Measurements from ENCODE around the gene SLC38A11. TPM values are rescaled to one million over a fixed set of nuclear protein-coding genes. Genes with fewer than 3 reads are reported as not detected.
"Not testable (repeated sequence)": the region's sequence is repeated elsewhere in the genome, so short reads cannot be mapped to it uniquely, and the experiment has no call there.

SLC38A11 gene
- polyA plus RNA-seq, 4 donors: 0.22 to 22.8 (median 3.7) TPM

- no peaks in the 10 kb centered on the region for H3K27me3 ChIP-seq (ENCODE audit: control insufficient read depth in 3 of 3, insufficient read depth in 3 of 3, low read length in 3 of 3)
- 76 to 84% (median 77%) methylated on average over 9 of the region's 9 CpGs for WGBS, 3 donors
- no peaks in the 10 kb centered on the region for H3K9me3 ChIP-seq (ENCODE audit: control insufficient read depth in 2 of 2, insufficient read depth in 1 of 2, low read depth in 1 of 2, low read length in 1 of 2)
- peaks cover 0 to 2% (median 0%) of the 10 kb centered on the region in 3 donors for H3K4me1 ChIP-seq (ENCODE audit: control insufficient read depth in 3 of 3, insufficient read depth in 2 of 3, low read depth in 1 of 3, low read length in 2 of 3)
- DNase-seq (no peak), FAIRE-seq (no peak)
- no peak overlapping the region for H3K4me3 ChIP-seq (ENCODE audit: low read depth in 1 of 3, low read length in 3 of 3)
- no peaks in the 10 kb centered on the region for H3K36me3 ChIP-seq (ENCODE audit: control insufficient read depth in 3 of 3, insufficient read depth in 2 of 3, low read depth in 1 of 3, low read length in 3 of 3)
- no peak overlapping the region for H3K27ac ChIP-seq (ENCODE audit: low read depth in 1 of 3, low read length in 2 of 3)
Measured at GRCh38 chr2:164873210-164873908, 82.0 kb downstream of the SLC38A11 start.

GRCh38 chr2:164871404-164871803 lies 83.9 kb downstream of the SLC38A11 start:
- FAIRE-seq: no peak
- DNase-seq: no peak
- H3K27me3 ChIP-seq (ENCODE audit: control insufficient read depth in 3 of 3, insufficient read depth in 3 of 3, low read length in 3 of 3): no peaks in the 10 kb centered on the region
- no peak overlapping the region for H3K27ac ChIP-seq (ENCODE audit: low read depth in 1 of 3, low read length in 2 of 3)
- no peak overlapping the region for H3K4me3 ChIP-seq (ENCODE audit: low read depth in 1 of 3, low read length in 3 of 3)
- H3K4me1 ChIP-seq (ENCODE audit: control insufficient read depth in 3 of 3, insufficient read depth in 2 of 3, low read depth in 1 of 3, low read length in 2 of 3): peaks cover 0 to 2% (median 0%) of the 10 kb centered on the region in 3 donors
- H3K9me3 ChIP-seq (ENCODE audit: control insufficient read depth in 2 of 2, insufficient read depth in 1 of 2, low read depth in 1 of 2, low read length in 1 of 2): no peaks in the 10 kb centered on the region
- WGBS, 3 donors: 83 to 91% (median 87%) methylated on average over 2 of the region's 2 CpGs
- no peaks in the 10 kb centered on the region for H3K36me3 ChIP-seq (ENCODE audit: control insufficient read depth in 3 of 3, insufficient read depth in 2 of 3, low read depth in 1 of 3, low read length in 3 of 3)

GRCh38 chr2:164869420-164869772 lies 85.9 kb downstream of the SLC38A11 start:
- Histone ChIP-seq H3K4me1 (ENCODE audit: control insufficient read depth in 3 of 3, insufficient read depth in 2 of 3, low read depth in 1 of 3, low read length in 2 of 3) (no peaks in the 10 kb centered on the region), H3K4me3 (ENCODE audit: low read depth in 1 of 3, low read length in 3 of 3) (no peak overlapping the region), H3K36me3 (ENCODE audit: control insufficient read depth in 3 of 3, insufficient read depth in 2 of 3, low read depth in 1 of 3, low read length in 3 of 3) (no peaks in the 10 kb centered on the region), H3K27me3 (ENCODE audit: control insufficient read depth in 3 of 3, insufficient read depth in 3 of 3, low read length in 3 of 3) (no peaks in the 10 kb centered on the region), H3K9me3 (ENCODE audit: control insufficient read depth in 2 of 2, insufficient read depth in 1 of 2, low read depth in 1 of 2, low read length in 1 of 2) (no peaks in the 10 kb centered on the region), H3K27ac (ENCODE audit: low read depth in 1 of 3, low read length in 2 of 3) (no peak overlapping the region)
- DNase-seq: no peak
- no peak for FAIRE-seq

- DNase-seq: no peak
- H3K4me3 ChIP-seq (ENCODE audit: low read depth in 1 of 3, low read length in 3 of 3): no peak overlapping the region
- H3K36me3 ChIP-seq (ENCODE audit: control insufficient read depth in 3 of 3, insufficient read depth in 2 of 3, low read depth in 1 of 3, low read length in 3 of 3): no peaks in the 10 kb centered on the region
- FAIRE-seq: no peak
- H3K9me3 ChIP-seq (ENCODE audit: control insufficient read depth in 2 of 2, insufficient read depth in 1 of 2, low read depth in 1 of 2, low read length in 1 of 2): no peaks in the 10 kb centered on the region
- 83% methylated on average over 5 of the region's 5 CpGs for WGBS, 3 donors
- no peaks in the 10 kb centered on the region for H3K27me3 ChIP-seq (ENCODE audit: control insufficient read depth in 3 of 3, insufficient read depth in 3 of 3, low read length in 3 of 3)
- H3K27ac ChIP-seq (ENCODE audit: low read depth in 1 of 3, low read length in 2 of 3): no peak overlapping the region
- H3K4me1 ChIP-seq (ENCODE audit: control insufficient read depth in 3 of 3, insufficient read depth in 2 of 3, low read depth in 1 of 3, low read length in 2 of 3): no peaks in the 10 kb centered on the region
Measured at GRCh38 chr2:164868563-164869419, 86.5 kb downstream of the SLC38A11 start.

- WGBS, 3 donors: 51 to 60% (median 54%) methylated on average over 3 of the region's 3 CpGs
- Histone ChIP-seq H3K4me1 (ENCODE audit: control insufficient read depth in 3 of 3, insufficient read depth in 2 of 3, low read depth in 1 of 3, low read length in 2 of 3) (no peaks in the 10 kb centered on the region), H3K9me3 (ENCODE audit: control insufficient read depth in 2 of 2, insufficient read depth in 1 of 2, low read depth in 1 of 2, low read length in 1 of 2) (no peaks in the 10 kb centered on the region), H3K4me3 (ENCODE audit: low read depth in 1 of 3, low read length in 3 of 3) (no peak overlapping the region), H3K27ac (ENCODE audit: low read depth in 1 of 3, low read length in 2 of 3) (no peak overlapping the region), H3K36me3 (ENCODE audit: control insufficient read depth in 3 of 3, insufficient read depth in 2 of 3, low read depth in 1 of 3, low read length in 3 of 3) (no peaks in the 10 kb centered on the region), H3K27me3 (ENCODE audit: control insufficient read depth in 3 of 3, insufficient read depth in 3 of 3, low read length in 3 of 3) (no peaks in the 10 kb centered on the region)
- DNase-seq: no peak
- FAIRE-seq: no peak
Measured at GRCh38 chr2:164867779-164868397, 87.4 kb downstream of the SLC38A11 start.

- FAIRE-seq: peak; percentile 23
- H3K36me3 ChIP-seq (ENCODE audit: control insufficient read depth in 3 of 3, insufficient read depth in 2 of 3, low read depth in 1 of 3, low read length in 3 of 3); H3K27me3 ChIP-seq (ENCODE audit: control insufficient read depth in 3 of 3, insufficient read depth in 3 of 3, low read length in 3 of 3); H3K27ac ChIP-seq (ENCODE audit: low read depth in 1 of 3, low read length in 2 of 3); H3K9me3 ChIP-seq (ENCODE audit: control insufficient read depth in 2 of 2, insufficient read depth in 1 of 2, low read depth in 1 of 2, low read length in 1 of 2); H3K4me1 ChIP-seq (ENCODE audit: control insufficient read depth in 3 of 3, insufficient read depth in 2 of 3, low read depth in 1 of 3, low read length in 2 of 3); DNase-seq; H3K4me3 ChIP-seq (ENCODE audit: low read depth in 1 of 3, low read length in 3 of 3): not testable (repeated sequence)
- WGBS, 3 donors: 65 to 77% (median 73%) methylated on average over 1 of the region's 1 CpG
Measured at GRCh38 chr2:164866381-164866780, 88.9 kb downstream of the SLC38A11 start.

- Histone ChIP-seq H3K4me1 (ENCODE audit: control insufficient read depth in 3 of 3, insufficient read depth in 2 of 3, low read depth in 1 of 3, low read length in 2 of 3) (no peaks in the 10 kb centered on the region), H3K9me3 (ENCODE audit: control insufficient read depth in 2 of 2, insufficient read depth in 1 of 2, low read depth in 1 of 2, low read length in 1 of 2) (no peaks in the 10 kb centered on the region), H3K27me3 (ENCODE audit: control insufficient read depth in 3 of 3, insufficient read depth in 3 of 3, low read length in 3 of 3) (no peaks in the 10 kb centered on the region), H3K4me3 (ENCODE audit: low read depth in 1 of 3, low read length in 3 of 3) (no peak overlapping the region), H3K36me3 (ENCODE audit: control insufficient read depth in 3 of 3, insufficient read depth in 2 of 3, low read depth in 1 of 3, low read length in 3 of 3) (no peaks in the 10 kb centered on the region), H3K27ac (ENCODE audit: low read depth in 1 of 3, low read length in 2 of 3) (no peak overlapping the region)
- FAIRE-seq: no peak
- DNase-seq: no peak
Measured at GRCh38 chr2:164860694-164861042, 94.7 kb downstream of the SLC38A11 start.

GRCh38 chr2:164859906-164860693 lies 95.2 kb downstream of the SLC38A11 start:
- 87 to 96% (median 93%) methylated on average over 4 of the region's 4 CpGs for WGBS, 3 donors
- H3K27me3 ChIP-seq (ENCODE audit: control insufficient read depth in 3 of 3, insufficient read depth in 3 of 3, low read length in 3 of 3); H3K27ac ChIP-seq (ENCODE audit: low read depth in 1 of 3, low read length in 2 of 3); FAIRE-seq; H3K9me3 ChIP-seq (ENCODE audit: control insufficient read depth in 2 of 2, insufficient read depth in 1 of 2, low read depth in 1 of 2, low read length in 1 of 2); H3K36me3 ChIP-seq (ENCODE audit: control insufficient read depth in 3 of 3, insufficient read depth in 2 of 3, low read depth in 1 of 3, low read length in 3 of 3); DNase-seq; H3K4me1 ChIP-seq (ENCODE audit: control insufficient read depth in 3 of 3, insufficient read depth in 2 of 3, low read depth in 1 of 3, low read length in 2 of 3); H3K4me3 ChIP-seq (ENCODE audit: low read depth in 1 of 3, low read length in 3 of 3): not testable (repeated sequence)
